Neural crest cell (in vitro differentiated cells): Measurements from ENCODE around the gene CD72. TPM values are rescaled to one million over a fixed set of nuclear protein-coding genes. Genes with fewer than 3 reads are reported as not detected.

Source experiments
- DNase-seq: peaks from one replicate; pipeline ENCODE4 v3.0.0; 2021; ENCODE audit warnings: low read depth, mixed read lengths, low spot score
- H3K27ac Mint-ChIP-seq: one replicate; pipeline ENCODE4 v1.8.0; 2021; ENCODE audit warnings: mild to moderate bottlenecking, mixed read lengths; ENCODE audit not compliant: unreplicated experiment
- H3K27me3 Mint-ChIP-seq: 2 replicates; pipeline ENCODE4 v1.8.0; 2021; ENCODE audit warnings: low read depth, mild to moderate bottlenecking, mixed read lengths
- H3K36me3 Mint-ChIP-seq: 2 replicates; pipeline ENCODE4 v1.8.0; 2021; ENCODE audit warnings: low read depth, mild to moderate bottlenecking, mixed read lengths
- H3K4me1 Mint-ChIP-seq: 2 replicates; pipeline ENCODE4 v1.8.0; 2021; ENCODE audit warnings: mixed read lengths
- H3K4me3 Mint-ChIP-seq: one replicate; pipeline ENCODE4 v1.8.0; 2021; ENCODE audit warnings: mild to moderate bottlenecking, mixed read lengths
- H3K9me3 Mint-ChIP-seq: 2 replicates; pipeline ENCODE4 v1.8.0; 2021; ENCODE audit warnings: mixed read lengths
- total RNA-seq: library from RNA; stranded (reverse); gene quantifications from 2 replicates; pipeline ENCODE4 v1.2.1, GENCODE V29; 2021
- TF ChIP-seq, protein P1 (sequence below): fragments of 200-600 bp; sonication (generic); conservative IDR thresholded peaks from 2 replicates; pipeline ENCODE4 v1.5.0; 2021; ENCODE audit warnings: antibody characterized with exemption, mild to moderate bottlenecking

CD72 gene
- total RNA-seq, 1 donor from 2014 or later: 1.4 TPM

DNA sequence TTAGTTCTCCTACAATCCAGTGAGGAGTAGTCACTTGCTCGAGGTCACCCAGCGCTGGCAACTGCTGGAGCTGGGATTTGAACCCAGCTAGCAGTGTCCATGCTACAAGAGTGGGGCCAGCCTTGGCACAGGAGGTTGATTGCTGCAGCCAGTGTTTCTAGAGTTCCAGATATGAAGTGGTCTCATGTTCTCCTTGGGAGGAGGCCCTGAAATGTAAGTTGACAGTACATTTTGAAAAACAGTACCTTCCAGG, 40.7 kb upstream of the CD72 start:
- Mint-ChIP-seq H3K4me1 (peaks cover 58% of the 10 kb centered on the region), H3K36me3 (peaks cover 10% of the 10 kb centered on the region), H3K4me3 (peak overlapping the region; percentile 88), H3K9me3 (peaks cover 3% of the 10 kb centered on the region), H3K27ac (no peak overlapping the region), H3K27me3 (peaks cover 9% of the 10 kb centered on the region)
- DNase-seq: no peak
- TF ChIP-seq, protein P1, sequence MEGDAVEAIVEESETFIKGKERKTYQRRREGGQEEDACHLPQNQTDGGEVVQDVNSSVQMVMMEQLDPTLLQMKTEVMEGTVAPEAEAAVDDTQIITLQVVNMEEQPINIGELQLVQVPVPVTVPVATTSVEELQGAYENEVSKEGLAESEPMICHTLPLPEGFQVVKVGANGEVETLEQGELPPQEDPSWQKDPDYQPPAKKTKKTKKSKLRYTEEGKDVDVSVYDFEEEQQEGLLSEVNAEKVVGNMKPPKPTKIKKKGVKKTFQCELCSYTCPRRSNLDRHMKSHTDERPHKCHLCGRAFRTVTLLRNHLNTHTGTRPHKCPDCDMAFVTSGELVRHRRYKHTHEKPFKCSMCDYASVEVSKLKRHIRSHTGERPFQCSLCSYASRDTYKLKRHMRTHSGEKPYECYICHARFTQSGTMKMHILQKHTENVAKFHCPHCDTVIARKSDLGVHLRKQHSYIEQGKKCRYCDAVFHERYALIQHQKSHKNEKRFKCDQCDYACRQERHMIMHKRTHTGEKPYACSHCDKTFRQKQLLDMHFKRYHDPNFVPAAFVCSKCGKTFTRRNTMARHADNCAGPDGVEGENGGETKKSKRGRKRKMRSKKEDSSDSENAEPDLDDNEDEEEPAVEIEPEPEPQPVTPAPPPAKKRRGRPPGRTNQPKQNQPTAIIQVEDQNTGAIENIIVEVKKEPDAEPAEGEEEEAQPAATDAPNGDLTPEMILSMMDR: no peak

DNA sequence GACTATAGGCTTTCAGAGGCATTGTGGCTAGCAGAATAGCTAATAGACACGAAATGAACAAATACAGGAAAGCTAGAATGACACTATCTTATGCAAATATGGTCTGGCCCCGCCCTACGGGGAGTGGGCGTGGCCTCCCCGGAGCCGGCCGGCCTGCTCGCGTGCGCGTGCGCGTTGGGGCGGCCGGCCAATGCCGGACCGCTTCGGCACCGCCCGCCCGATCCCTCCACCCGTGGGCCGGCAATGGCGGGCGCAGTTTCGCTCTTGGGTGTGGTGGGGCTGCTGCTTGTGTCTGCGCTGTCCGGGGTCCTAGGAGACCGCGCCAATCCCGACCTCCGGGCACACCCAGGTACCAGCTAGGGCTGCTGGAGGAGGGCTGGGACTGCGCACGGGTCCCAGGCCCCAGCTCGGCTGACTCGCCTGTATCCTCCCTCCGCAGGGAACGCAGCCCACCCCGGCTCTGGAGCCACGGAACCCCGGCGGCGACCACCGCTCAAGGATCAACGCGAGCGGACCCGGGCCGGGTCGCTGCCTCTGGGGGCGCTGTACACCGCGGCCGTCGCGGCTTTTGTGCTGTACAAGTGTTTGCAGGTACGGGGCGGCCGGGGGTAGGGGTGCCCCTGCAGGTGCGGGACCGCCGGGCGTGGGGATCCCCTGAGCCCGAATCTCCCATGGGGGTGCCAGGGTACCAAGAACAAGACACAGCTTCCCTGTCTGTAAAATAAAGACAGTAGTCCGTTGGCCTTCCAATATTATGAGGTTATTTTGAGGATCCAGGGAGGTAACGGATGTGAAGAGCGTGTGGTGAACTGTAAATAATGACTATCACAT, 40.1 kb upstream of the CD72 start, which contains the start of gene CCDC107:
Gene CCDC107 (plus strand): TSS at position 156 of the 831 bp plus-strand sequence. CDS start 88 bp downstream, at position 244.
- peaks cover 9% of the 10 kb centered on the region for H3K27me3 Mint-ChIP-seq
- DNase-seq: peak; percentile 86
- TF ChIP-seq, protein P1: peak; percentile 85
- peak within 1 kb of the TSS; percentile 88 for H3K4me3 Mint-ChIP-seq
- H3K9me3 Mint-ChIP-seq: peaks cover 3% of the 10 kb centered on the region
- peaks cover 52% of the 10 kb centered on the region for H3K4me1 Mint-ChIP-seq
- H3K27ac Mint-ChIP-seq: peak within 1 kb of the TSS; percentile 98
- H3K36me3 Mint-ChIP-seq: peaks cover 10% of the 10 kb centered on the region

DNA sequence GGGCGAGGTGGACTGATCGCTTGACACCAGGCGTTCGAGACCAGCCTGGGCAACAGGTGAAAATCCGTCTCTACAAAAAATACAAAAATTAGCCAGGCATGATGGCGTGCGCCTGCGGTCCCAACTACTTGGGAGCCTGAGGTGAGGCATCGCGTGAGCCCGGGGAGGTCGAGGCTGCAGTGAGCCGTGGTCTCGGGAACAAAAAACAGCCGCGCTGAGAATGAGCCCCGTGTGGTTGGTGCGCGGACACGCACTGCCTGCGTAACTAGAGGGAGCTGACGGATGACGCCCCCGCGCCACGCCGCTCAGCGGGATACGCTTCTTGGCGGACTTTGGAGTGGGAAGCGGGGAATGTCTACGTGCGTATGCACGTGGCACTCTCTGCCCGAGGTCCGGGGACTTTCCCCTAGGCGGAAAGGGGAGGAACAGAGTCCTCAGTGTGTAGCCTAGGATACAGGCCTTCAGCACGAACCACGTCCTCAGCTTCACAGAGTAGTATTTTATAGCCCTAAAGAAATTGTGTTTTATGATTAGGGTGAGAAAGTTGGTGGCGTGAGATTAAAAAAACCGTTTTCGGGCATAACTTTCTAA, 39.4 kb upstream of the CD72 start, which contains the start of gene RMRP:
Gene RMRP (minus strand): TSS at position 474 of the 591 bp plus-strand sequence.
- Mint-ChIP-seq H3K36me3 (peaks cover 10% of the 10 kb centered on the region), H3K27me3 (peaks cover 9% of the 10 kb centered on the region), H3K4me3 (peak within 1 kb of the TSS; percentile 88), H3K9me3 (peaks cover 3% of the 10 kb centered on the region), H3K27ac (peak within 1 kb of the TSS; percentile 98), H3K4me1 (peaks cover 45% of the 10 kb centered on the region)
- TF ChIP-seq, protein P1: peak; percentile 54
- peak; percentile 91 for DNase-seq

DNA sequence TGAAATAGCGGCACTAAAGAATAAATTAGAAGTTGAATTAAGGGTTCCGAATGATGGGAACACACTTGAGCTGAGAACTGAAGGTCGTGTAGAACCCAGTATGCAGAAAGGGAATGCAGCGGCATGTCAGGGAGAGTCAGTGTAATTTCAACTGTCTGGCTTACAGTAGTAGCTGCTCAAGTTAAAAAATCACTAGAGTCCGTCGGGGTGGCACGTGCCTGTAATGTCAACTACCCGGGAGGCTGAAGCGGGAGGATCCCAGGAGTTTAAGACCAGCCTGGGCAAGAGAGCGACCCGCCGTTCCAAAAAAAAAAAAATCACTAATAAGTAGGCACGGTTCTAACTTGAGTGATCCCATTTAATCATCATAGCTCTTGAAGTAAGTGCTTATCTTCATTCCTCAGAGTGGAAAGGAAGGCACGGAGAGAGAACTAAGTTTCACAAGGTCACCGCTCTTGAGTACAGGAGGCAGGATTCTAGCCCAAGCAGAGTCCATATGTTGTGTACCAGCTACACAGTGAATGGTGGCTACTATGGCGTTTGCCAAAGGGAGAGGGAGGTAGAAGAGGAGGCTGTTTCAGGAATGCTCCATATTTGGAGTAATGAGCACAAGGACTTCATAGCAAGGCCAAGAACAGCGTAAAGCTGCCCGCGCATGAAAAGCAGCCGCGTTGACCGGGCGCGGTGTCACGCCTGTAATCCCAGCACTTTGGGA, 38.8 kb upstream of the CD72 start:
- peaks cover 9% of the 10 kb centered on the region for H3K27me3 Mint-ChIP-seq
- H3K36me3 Mint-ChIP-seq: peaks cover 9% of the 10 kb centered on the region
- peak overlapping the region; percentile 88 for H3K4me3 Mint-ChIP-seq
- TF ChIP-seq, protein P1: no peak
- peaks cover 3% of the 10 kb centered on the region for H3K9me3 Mint-ChIP-seq
- DNase-seq: no peak
- H3K27ac Mint-ChIP-seq: peak overlapping the region; percentile 98
- peaks cover 41% of the 10 kb centered on the region for H3K4me1 Mint-ChIP-seq

DNA sequence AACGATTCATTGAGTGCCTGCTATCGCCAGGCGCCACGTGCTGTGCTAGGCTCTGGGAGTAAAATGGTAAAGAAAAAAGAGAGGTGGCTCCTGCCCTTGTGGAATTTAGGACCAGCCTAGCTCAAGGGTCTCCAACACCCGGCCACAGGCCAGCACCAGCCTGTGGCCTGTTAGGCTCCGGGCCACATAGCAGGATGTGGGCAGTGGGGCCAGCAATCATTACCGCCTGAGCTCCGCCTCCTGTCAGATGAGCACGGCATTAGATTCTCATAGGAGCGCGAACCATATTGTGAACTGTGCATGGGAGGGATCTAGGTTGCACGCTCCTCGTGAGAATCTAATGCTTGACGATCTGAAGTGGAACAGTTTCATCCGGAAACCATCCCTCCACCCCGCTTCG, 38.1 kb upstream of the CD72 start:
- Mint-ChIP-seq H3K9me3 (peaks cover 3% of the 10 kb centered on the region), H3K4me3 (peak overlapping the region; percentile 88), H3K27ac (no peak overlapping the region), H3K36me3 (peaks cover 7% of the 10 kb centered on the region), H3K27me3 (peaks cover 10% of the 10 kb centered on the region), H3K4me1 (peaks cover 37% of the 10 kb centered on the region)
- DNase-seq: no peak
- TF ChIP-seq, protein P1: no peak
